Measurements from ENCODE around the gene GATC. TPM values are rescaled to one million over a fixed set of nuclear protein-coding genes. Genes with fewer than 3 reads are reported as not detected.

The GATC gene
- total and polyA plus RNA-seq, 7 donors: 6.4 to 17.6 (median 9.1) TPM

GRCh38 chr12:120462099-120462640 lies 15.9 kb downstream of the GATC start:
- no peak overlapping the region for H3K4me3 ChIP-seq
- DNase-seq: no peak
- WGBS, 3 donors: 71 to 83% (median 75%) methylated on average over 3 of the region's 3 CpGs
- H3K4me1 ChIP-seq: peaks cover 9% of the 10 kb centered on the region
- H3K27me3 ChIP-seq (ENCODE audit: insufficient read depth in 3 of 3, low read length in 2 of 3): no peaks in the 10 kb centered on the region
- TF ChIP-seq CTCF (IDR thresholded peaks at IDR 0.05): no peak
- H3K27ac ChIP-seq: no peak overlapping the region
- H3K9me3 ChIP-seq: no peaks in the 10 kb centered on the region
- intact Hi-C loops (cut with DNase I): no loop called here
- H3K36me3 ChIP-seq (ENCODE audit: insufficient read depth in 1 of 2, low read depth in 1 of 2): peaks cover 31 to 99% of the 10 kb centered on the region in 2 donors
- no peak for ATAC-seq

GRCh38 chr12:120463712-120464111 lies 17.5 kb downstream of the GATC start:
- intact Hi-C loops (cut with DNase I): no loop called here
- ATAC-seq (no peak), DNase-seq (no peak)
- no peak overlapping the region for H3K4me3 ChIP-seq
- peaks cover 30 to 88% of the 10 kb centered on the region in 2 donors for H3K36me3 ChIP-seq (ENCODE audit: insufficient read depth in 1 of 2, low read depth in 1 of 2)
- no peak for TF ChIP-seq CTCF (IDR thresholded peaks at IDR 0.05)
- H3K27me3 ChIP-seq (ENCODE audit: insufficient read depth in 3 of 3, low read length in 2 of 3): no peaks in the 10 kb centered on the region
- H3K9me3 ChIP-seq: no peaks in the 10 kb centered on the region
- H3K4me1 ChIP-seq: peaks cover 14% of the 10 kb centered on the region
- H3K27ac ChIP-seq: no peak overlapping the region
- WGBS, 3 donors: 68 to 81% (median 71%) methylated on average over 5 of the region's 5 CpGs

GRCh38 chr12:120465756-120466155 lies 19.5 kb downstream of the GATC start:
- H3K27ac ChIP-seq: no peak overlapping the region
- intact Hi-C loops (cut with DNase I): no loop called here
- no peak overlapping the region for H3K4me3 ChIP-seq
- no peak for TF ChIP-seq CTCF (IDR thresholded peaks at IDR 0.05)
- ATAC-seq (no peak), DNase-seq (no peak)
- WGBS, 3 donors: 39 to 48% (median 39%) methylated on average over 5 of the region's 5 CpGs
- peaks cover 25 to 67% of the 10 kb centered on the region in 2 donors for H3K36me3 ChIP-seq (ENCODE audit: insufficient read depth in 1 of 2, low read depth in 1 of 2)
- no peaks in the 10 kb centered on the region for H3K27me3 ChIP-seq (ENCODE audit: insufficient read depth in 3 of 3, low read length in 2 of 3)
- H3K9me3 ChIP-seq: no peaks in the 10 kb centered on the region
- H3K4me1 ChIP-seq: peaks cover 19% of the 10 kb centered on the region

GRCh38 chr12:120466560-120467315 lies 20.5 kb downstream of the GATC start:
- no peaks in the 10 kb centered on the region for H3K9me3 ChIP-seq
- H3K4me1 ChIP-seq: peaks cover 20% of the 10 kb centered on the region
- H3K27ac ChIP-seq: no peak overlapping the region
- DNase-seq (peak in 1 of 2 donors; percentile 20), ATAC-seq (no peak)
- peak; percentile 39 for TF ChIP-seq CTCF (IDR thresholded peaks at IDR 0.05)
- intact Hi-C loops (cut with DNase I): no loop called here
- H3K4me3 ChIP-seq: no peak overlapping the region
- 54 to 71% (median 56%) methylated on average over 8 of the region's 8 CpGs for WGBS, 3 donors
- H3K36me3 ChIP-seq (ENCODE audit: insufficient read depth in 1 of 2, low read depth in 1 of 2): peaks cover 25 to 57% of the 10 kb centered on the region in 2 donors
- H3K27me3 ChIP-seq (ENCODE audit: insufficient read depth in 3 of 3, low read length in 2 of 3): no peaks in the 10 kb centered on the region
